ENCODE results near the gene IFT25.
"Not testable (repeated sequence)": the region's sequence is repeated elsewhere in the genome, so short reads cannot be mapped to it uniquely, and the experiment has no call there.

Gene IFT25

GRCh38 chr1:53945433-53946251 is at the start of gene IFT25:
TSS of gene IFT25 (minus strand) at chr1:53945699. CDS start at chr1:53940082, 5,617 bp downstream.
- H3K4me3 Mint-ChIP-seq: peak within 1 kb of the TSS; percentile 91 to 98
- H3K4me1 Mint-ChIP-seq: peaks cover 58% of the 10 kb centered on the region
- no peaks in the 10 kb centered on the region for H3K9me3 Mint-ChIP-seq
- H3K27ac Mint-ChIP-seq: peak within 1 kb of the TSS; percentile 93 to 97
- H3K27me3 Mint-ChIP-seq: no peaks in the 10 kb centered on the region
- ATAC-seq: peak; percentile 85
- peak; percentile 98 to 100 for DNase-seq

- H3K27me3 Mint-ChIP-seq, DNase-seq, H3K9me3 Mint-ChIP-seq, H3K4me1 Mint-ChIP-seq, H3K4me3 Mint-ChIP-seq, H3K27ac Mint-ChIP-seq, ATAC-seq: not testable (repeated sequence)
These were observed 49.0 kb upstream of the IFT25 start for GRCh38 chr1:53994516-53994915.

- H3K4me3 Mint-ChIP-seq: no peak overlapping the region
- no peaks in the 10 kb centered on the region for H3K4me1 Mint-ChIP-seq
- no peaks in the 10 kb centered on the region for H3K27me3 Mint-ChIP-seq
- ATAC-seq: no peak
- no peak for DNase-seq
- no peak overlapping the region for H3K27ac Mint-ChIP-seq
- no peaks in the 10 kb centered on the region for H3K9me3 Mint-ChIP-seq
These were observed 46.8 kb upstream of the IFT25 start for GRCh38 chr1:53992085-53992874.

GRCh38 chr1:53987880-53988279 is 42.4 kb upstream of the IFT25 start:
- DNase-seq (no peak), ATAC-seq (peak; percentile 89)
- no peak overlapping the region for H3K4me3 Mint-ChIP-seq
- H3K9me3 Mint-ChIP-seq: no peaks in the 10 kb centered on the region
- H3K27ac Mint-ChIP-seq: no peak overlapping the region
- peaks cover 7% of the 10 kb centered on the region for H3K4me1 Mint-ChIP-seq
- H3K27me3 Mint-ChIP-seq: no peaks in the 10 kb centered on the region

- Mint-ChIP-seq H3K27ac (no peak overlapping the region), H3K4me1 (peaks cover 7% of the 10 kb centered on the region), H3K9me3 (no peaks in the 10 kb centered on the region), H3K4me3 (no peak overlapping the region), H3K27me3 (peaks cover 8% of the 10 kb centered on the region)
- no peak for DNase-seq
- no peak for ATAC-seq
These were observed 41.0 kb upstream of the IFT25 start for GRCh38 chr1:53986458-53986857.

- Mint-ChIP-seq H3K9me3 (no peaks in the 10 kb centered on the region), H3K4me3 (no peak overlapping the region), H3K4me1 (peaks cover 7% of the 10 kb centered on the region), H3K27ac (no peak overlapping the region), H3K27me3 (peaks cover 8% of the 10 kb centered on the region)
- no peak for DNase-seq
- ATAC-seq: no peak
These were observed 39.2 kb upstream of the IFT25 start for GRCh38 chr1:53984726-53985125.

GRCh38 chr1:53982763-53983104 is 37.2 kb upstream of the IFT25 start:
- Mint-ChIP-seq H3K4me3 (no peak overlapping the region), H3K27me3 (peaks cover 8% of the 10 kb centered on the region)

GRCh38 chr1:53982034-53982762 is 36.7 kb upstream of the IFT25 start:
- peaks cover 8% of the 10 kb centered on the region for H3K27me3 Mint-ChIP-seq
- DNase-seq: no peak
- ATAC-seq: no peak

More at GRCh38 chr1:53982763-53983104, 37.2 kb upstream of the IFT25 start:
- no peak overlapping the region for H3K27ac Mint-ChIP-seq
- DNase-seq (no peak), ATAC-seq (no peak)
- no peaks in the 10 kb centered on the region for H3K9me3 Mint-ChIP-seq
- H3K4me1 Mint-ChIP-seq: peaks cover 7% of the 10 kb centered on the region

GRCh38 chr1:53981220-53981619 is 35.7 kb upstream of the IFT25 start:
- Mint-ChIP-seq H3K27me3 (peaks cover 8% of the 10 kb centered on the region), H3K27ac (no peak overlapping the region), H3K4me3 (no peak overlapping the region)

More at GRCh38 chr1:53982034-53982762, 36.7 kb upstream of the IFT25 start:
- no peaks in the 10 kb centered on the region for H3K9me3 Mint-ChIP-seq
- peaks cover 7% of the 10 kb centered on the region for H3K4me1 Mint-ChIP-seq
- H3K27ac Mint-ChIP-seq: no peak overlapping the region
- H3K4me3 Mint-ChIP-seq: no peak overlapping the region

GRCh38 chr1:53979712-53980450 is 34.4 kb upstream of the IFT25 start:
- Mint-ChIP-seq H3K27ac (peak overlapping the region in 1 of 2 donors; percentile 17), H3K9me3 (no peaks in the 10 kb centered on the region), H3K4me3 (no peak overlapping the region), H3K4me1 (no peaks in the 10 kb centered on the region), H3K27me3 (peaks cover 8% of the 10 kb centered on the region)
- no peak for DNase-seq
- no peak for ATAC-seq

More at GRCh38 chr1:53981220-53981619, 35.7 kb upstream of the IFT25 start:
- peaks cover under 1% of the 10 kb centered on the region for H3K4me1 Mint-ChIP-seq
- no peaks in the 10 kb centered on the region for H3K9me3 Mint-ChIP-seq
- ATAC-seq (no peak), DNase-seq (no peak)

- Mint-ChIP-seq H3K27me3 (no peaks in the 10 kb centered on the region), H3K27ac (no peak overlapping the region), H3K4me3 (no peak overlapping the region), H3K4me1 (no peaks in the 10 kb centered on the region), H3K9me3 (no peaks in the 10 kb centered on the region)
- ATAC-seq: no peak
- no peak for DNase-seq
These were observed 30.4 kb upstream of the IFT25 start for GRCh38 chr1:53975861-53976260.

GRCh38 chr1:53971718-53972117 is 26.2 kb upstream of the IFT25 start:
- H3K4me3 Mint-ChIP-seq: no peak overlapping the region
- H3K4me1 Mint-ChIP-seq: no peaks in the 10 kb centered on the region
- H3K27me3 Mint-ChIP-seq: no peaks in the 10 kb centered on the region
- no peak overlapping the region for H3K27ac Mint-ChIP-seq
- ATAC-seq: no peak
- H3K9me3 Mint-ChIP-seq: no peaks in the 10 kb centered on the region
- no peak for DNase-seq

- not testable (repeated sequence) for DNase-seq, H3K4me3 Mint-ChIP-seq, H3K27ac Mint-ChIP-seq, H3K4me1 Mint-ChIP-seq, ATAC-seq, H3K9me3 Mint-ChIP-seq, H3K27me3 Mint-ChIP-seq
These were observed 23.8 kb upstream of the IFT25 start for GRCh38 chr1:53969323-53969722.

- no peak for ATAC-seq
- DNase-seq: no peak
- H3K9me3 Mint-ChIP-seq: no peaks in the 10 kb centered on the region
- H3K27ac Mint-ChIP-seq: no peak overlapping the region
- H3K4me3 Mint-ChIP-seq: no peak overlapping the region
- H3K27me3 Mint-ChIP-seq: no peaks in the 10 kb centered on the region
- no peaks in the 10 kb centered on the region for H3K4me1 Mint-ChIP-seq
These were observed 22.6 kb upstream of the IFT25 start for GRCh38 chr1:53968125-53968513.
